ENCODE measurements around the gene RCOR3. TPM values are rescaled to one million over a fixed set of nuclear protein-coding genes. Genes with fewer than 3 reads are reported as not detected.

The RCOR3 gene
- total and polyA plus RNA-seq, 2 of the 8 experiments (the other 6 are each of a cell fraction or from before 2014, with no cell fraction given): 21.4 to 36.3 TPM

GRCh38 chr1:211337430-211338223 lies 78.5 kb downstream of the RCOR3 start (continued):
- TF ChIP-seq KDM4A (IDR thresholded peaks at IDR 0.05; ENCODE audit: low read depth, low read length, severe bottlenecking): no peak
- TF ChIP-seq GTF2F1 (IDR thresholded peaks at IDR 0.05; ENCODE audit: borderline replicate concordance, low read depth, low read length): no peak
